GM19193 (cell line): ENCODE measurements around the gene FBN1.

ENCODE experiments used
- POLR2A ChIP-seq: IDR thresholded peaks from 4 replicates; pipeline ENCODE4 v1.6.1; 2011; ENCODE audit not compliant: insufficient read depth, insufficient read length; ENCODE audit errors: extremely low read depth

Gene FBN1

GRCh38 chr15:48547286-48547685 lies 98.2 kb downstream of the FBN1 start:
- no peak for TF ChIP-seq POLR2A

GRCh38 chr15:48546296-48546695 lies 99.2 kb downstream of the FBN1 start:
- no peak for TF ChIP-seq POLR2A

GRCh38 chr15:48544778-48545177 lies 100.7 kb downstream of the FBN1 start:
- TF ChIP-seq POLR2A, result no peak

- no peak for TF ChIP-seq POLR2A
Observed at GRCh38 chr15:48541341-48542278, 103.9 kb downstream of the FBN1 start.

- TF ChIP-seq POLR2A, result no peak
Observed at GRCh38 chr15:48540756-48541155, 104.8 kb downstream of the FBN1 start.

- no peak for TF ChIP-seq POLR2A
Observed at GRCh38 chr15:48538941-48539340, 106.6 kb downstream of the FBN1 start.

GRCh38 chr15:48537271-48538113 lies 108.0 kb downstream of the FBN1 start:
- no peak for TF ChIP-seq POLR2A

GRCh38 chr15:48536681-48537091 lies 108.8 kb downstream of the FBN1 start:
- no peak for TF ChIP-seq POLR2A

GRCh38 chr15:48533982-48534381 lies 111.5 kb downstream of the FBN1 start:
- TF ChIP-seq POLR2A, result no peak

- no peak for TF ChIP-seq POLR2A
Observed at GRCh38 chr15:48532946-48533345, 112.6 kb downstream of the FBN1 start.

- no peak for TF ChIP-seq POLR2A
Observed at GRCh38 chr15:48530528-48530927, 115.0 kb downstream of the FBN1 start.

- TF ChIP-seq POLR2A, result no peak
Observed at GRCh38 chr15:48528921-48529320, 116.6 kb downstream of the FBN1 start.

GRCh38 chr15:48527517-48527916 lies 118.0 kb downstream of the FBN1 start:
- TF ChIP-seq POLR2A, result no peak

- TF ChIP-seq POLR2A, result no peak
Observed at GRCh38 chr15:48522911-48523310, 122.6 kb downstream of the FBN1 start.

GRCh38 chr15:48522123-48522522 lies 123.4 kb downstream of the FBN1 start:
- no peak for TF ChIP-seq POLR2A
